ENCODE results near the gene HPS3.
"Not testable (repeated sequence)": the region's sequence is repeated elsewhere in the genome, so short reads cannot be mapped to it uniquely, and the experiment has no call there.

HPS3 gene

DNA sequence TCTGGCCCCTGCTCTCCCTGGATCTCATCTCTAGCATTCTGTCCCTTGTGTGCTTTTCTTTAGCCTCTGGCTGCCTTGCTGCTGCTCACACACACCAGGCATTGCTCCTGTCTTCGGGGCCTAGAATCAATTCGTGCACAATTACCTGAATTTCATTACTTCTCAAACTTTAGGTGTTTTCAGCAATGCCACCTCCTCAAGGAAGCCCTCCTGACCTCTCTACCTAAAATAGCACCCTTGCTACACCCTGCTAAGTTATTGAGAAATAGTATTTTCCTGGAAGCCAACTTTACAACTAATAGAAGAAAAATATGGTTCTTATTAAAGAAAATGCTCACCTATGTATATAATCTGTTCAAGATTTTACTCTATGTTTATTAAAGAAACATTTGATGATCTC is 51.7 kb downstream of the HPS3 start:
- DNase-seq, result no peak

DNA sequence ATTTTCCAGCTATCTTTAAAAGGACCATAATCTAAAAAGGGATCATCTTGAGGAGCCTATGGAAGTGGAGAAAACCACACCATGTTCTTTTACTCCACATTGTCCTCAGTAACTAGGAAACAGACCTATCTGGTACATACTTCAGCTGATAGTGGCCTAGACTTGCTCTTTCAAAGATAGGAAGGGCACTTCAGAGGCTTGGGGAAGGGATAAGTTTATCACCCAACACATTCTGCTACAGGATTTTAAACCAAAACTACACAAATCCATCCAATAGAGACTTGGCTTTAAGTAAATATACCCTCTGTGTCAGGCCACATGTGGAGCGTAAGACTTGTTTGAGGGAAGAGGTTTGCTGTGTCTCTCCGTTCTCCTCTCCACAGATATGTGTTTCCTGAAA is 56.8 kb downstream of the HPS3 start:
- DNase-seq, result no peak

- no peak for DNase-seq
These were observed 57.3 kb downstream of the HPS3 start for GRCh38 chr3:149186721-149187120.

GRCh38 chr3:149188494-149188893 is 59.1 kb downstream of the HPS3 start:
- DNase-seq, result no peak

DNA sequence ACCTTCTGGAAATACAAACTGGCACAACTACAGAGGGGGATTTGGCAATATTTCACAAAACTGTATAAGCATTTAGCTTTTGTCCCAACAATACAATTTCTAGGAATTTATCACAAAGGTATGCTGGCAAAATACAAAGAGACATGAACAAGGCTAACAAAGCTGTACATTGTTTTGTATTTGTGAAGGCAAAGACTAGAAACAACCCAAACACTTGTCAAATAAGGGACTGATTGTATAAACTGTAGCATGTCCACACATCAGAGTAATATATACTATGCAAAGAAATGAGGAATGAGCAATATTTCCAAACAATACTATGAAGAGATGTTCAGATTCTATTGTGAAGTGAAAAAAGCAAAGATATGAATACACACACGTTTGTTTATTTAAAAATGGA is 65.8 kb downstream of the HPS3 start:
- no peak for DNase-seq

- DNase-seq, result not testable (repeated sequence)
These were observed 67.6 kb downstream of the HPS3 start for GRCh38 chr3:149196805-149197592.

GRCh38 chr3:149197669-149198068 is 68.2 kb downstream of the HPS3 start:
- no peak for DNase-seq

DNA sequence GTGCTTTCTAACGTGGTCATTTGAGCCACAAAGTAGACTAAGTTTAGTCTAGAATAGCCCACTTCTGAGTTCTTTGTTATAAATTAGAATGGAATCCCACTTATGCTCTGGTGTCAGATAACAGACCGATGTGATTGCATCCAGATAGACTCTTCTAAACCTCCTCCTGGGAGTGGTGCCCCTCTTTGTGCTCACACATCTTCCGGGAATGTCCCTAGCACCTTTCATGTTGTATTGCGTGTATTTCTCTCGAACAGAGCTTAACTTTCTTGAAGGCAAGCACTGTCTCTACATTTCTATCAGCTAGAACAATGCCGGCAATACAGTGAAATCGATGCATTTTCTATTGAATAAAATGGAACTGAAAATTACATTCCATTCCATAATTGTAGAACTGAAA is 69.2 kb downstream of the HPS3 start:
- no peak for DNase-seq

DNA sequence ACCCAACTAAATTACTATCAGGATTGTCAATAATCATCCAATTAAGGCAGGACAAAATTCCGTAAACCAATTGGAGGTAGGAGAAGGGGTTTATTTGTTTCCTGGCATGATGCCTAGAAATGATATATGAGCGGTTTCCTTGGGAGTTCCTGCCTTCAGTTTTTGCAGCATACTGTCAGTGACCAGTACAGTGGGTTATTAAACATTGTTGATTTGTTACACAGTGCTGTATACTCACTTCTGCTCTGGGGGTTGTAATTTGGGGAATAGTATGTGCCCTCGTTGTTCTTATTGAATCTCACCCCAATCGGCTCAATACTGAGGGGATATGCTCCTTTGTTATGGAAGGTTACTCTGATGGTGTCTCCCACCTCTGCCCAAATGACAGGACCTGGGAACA is 70.0 kb downstream of the HPS3 start:
- no peak for DNase-seq

DNA sequence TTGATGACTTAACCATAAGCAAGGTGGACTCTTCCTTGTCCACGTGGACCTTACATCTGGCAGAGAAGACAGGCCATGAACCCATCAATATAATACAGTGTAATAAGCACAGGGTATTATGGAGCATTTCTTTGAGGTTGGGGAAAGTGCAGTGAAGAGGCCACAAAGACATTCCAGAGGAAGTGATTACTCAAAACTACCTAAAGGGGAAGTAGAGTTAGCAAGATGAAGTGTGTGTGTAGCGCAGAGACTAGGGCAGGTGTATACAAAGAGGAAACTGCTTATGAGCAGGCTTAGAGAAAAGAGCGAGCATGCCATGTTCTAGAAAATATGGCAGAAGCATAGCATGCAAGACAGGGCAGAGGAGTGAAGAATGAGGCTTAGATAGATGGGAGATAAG is 74.3 kb downstream of the HPS3 start:
- DNase-seq, result no peak

GRCh38 chr3:149204390-149204991 is 75.1 kb downstream of the HPS3 start:
- DNase-seq, result no peak

DNA sequence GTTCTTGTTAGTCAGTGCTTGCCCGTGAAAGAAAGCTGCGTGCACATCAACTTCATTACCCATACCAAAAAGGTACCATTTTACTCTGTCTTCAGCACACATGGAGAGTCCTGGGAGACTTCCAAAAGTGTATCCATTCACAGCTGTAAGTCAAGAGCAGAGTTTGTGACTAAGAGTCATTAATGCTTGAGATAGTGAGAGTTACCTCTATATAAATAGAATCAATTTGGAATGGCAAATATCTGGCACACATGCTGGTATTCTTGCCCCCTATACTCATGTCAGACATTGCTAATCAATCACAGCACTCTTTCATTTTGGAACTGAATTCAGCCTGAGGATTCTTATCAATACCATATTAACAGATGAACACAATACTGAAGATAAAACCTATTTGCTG is 78.0 kb downstream of the HPS3 start:
- no peak for DNase-seq

GRCh38 chr3:149209431-149209830 is 80.0 kb downstream of the HPS3 start:
- no peak for DNase-seq

GRCh38 chr3:149212386-149212785 is 82.9 kb downstream of the HPS3 start:
- DNase-seq, result no peak

DNA sequence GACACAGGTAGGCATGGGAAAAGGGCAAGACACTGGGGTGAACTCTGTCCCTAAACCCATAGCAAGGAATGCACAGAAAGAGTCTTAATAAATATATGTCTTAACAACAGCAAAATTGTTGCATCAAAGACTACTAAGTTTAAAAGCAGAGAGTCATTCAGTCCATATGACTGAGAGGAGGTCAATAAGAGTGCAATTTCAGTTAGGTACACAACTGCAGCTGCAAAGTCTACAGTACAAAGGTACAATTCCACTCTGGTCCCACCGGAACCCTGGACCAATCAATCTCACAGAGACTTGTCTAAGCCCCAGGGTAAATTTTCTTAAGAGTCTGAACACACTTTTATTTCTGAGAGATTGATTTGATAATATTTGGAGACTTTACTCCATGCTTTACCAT is 85.3 kb downstream of the HPS3 start:
- DNase-seq, result no peak

DNA sequence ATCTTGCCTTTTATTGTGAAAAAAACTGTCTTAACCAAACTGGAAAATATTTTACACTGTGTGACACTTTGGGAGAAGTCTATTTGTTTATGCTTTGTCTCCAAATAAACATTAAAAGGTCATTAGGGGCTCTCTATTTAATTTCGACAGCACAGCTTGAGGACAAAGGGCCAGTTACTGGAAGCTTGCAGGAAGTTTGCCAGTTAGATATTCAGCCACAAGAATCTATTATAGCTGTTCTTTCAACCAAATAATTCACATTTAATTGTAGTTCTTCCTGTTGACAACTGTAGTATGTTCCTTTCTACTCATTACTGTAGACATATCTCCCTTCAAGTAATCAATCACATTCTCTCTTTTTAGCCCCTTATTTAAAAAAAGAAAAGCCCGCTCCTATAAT is 86.1 kb downstream of the HPS3 start:
- DNase-seq, result no peak

DNA sequence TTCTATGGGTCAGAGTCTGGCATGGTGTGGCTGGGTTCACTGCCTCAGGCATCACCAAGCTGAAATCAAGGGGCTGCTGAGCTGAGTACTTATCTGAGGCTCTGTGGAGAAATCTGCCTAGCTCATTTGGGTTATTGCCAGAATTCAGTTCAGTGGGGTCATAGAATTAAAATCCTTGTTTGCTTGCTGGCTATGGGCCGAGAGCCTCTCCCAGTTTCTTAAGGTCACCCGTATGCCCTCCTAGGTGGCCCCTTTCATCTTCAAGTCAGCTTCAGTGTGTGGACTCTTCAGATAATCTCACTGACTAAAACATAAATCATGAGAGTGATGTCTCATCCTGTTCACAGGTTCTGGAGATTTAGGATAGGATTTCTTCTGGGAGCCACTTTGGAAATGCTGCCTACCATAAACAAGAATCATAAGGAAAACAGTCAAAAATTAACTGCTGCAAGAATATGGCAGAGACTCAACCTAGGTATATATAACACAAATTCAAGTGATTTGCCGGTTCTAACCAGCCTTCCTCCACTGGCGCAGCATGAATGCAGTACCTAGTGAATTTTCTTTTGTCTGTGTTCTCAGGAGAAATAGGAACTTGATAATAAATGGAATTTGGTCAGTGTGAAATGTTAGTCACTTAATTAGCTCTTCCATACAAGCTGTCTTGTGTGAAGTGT is 86.9 kb downstream of the HPS3 start:
- DNase-seq, result no peak

- no peak for DNase-seq
These were observed 87.9 kb downstream of the HPS3 start for GRCh38 chr3:149217347-149217746.

- not testable (repeated sequence) for DNase-seq
These were observed 90.1 kb downstream of the HPS3 start for GRCh38 chr3:149219380-149220121.

GRCh38 chr3:149221783-149222517 is 92.5 kb downstream of the HPS3 start, which contains the start of gene CP:
Gene CP (minus strand): TSS chr3:149221829. CDS start chr3:149221792, 37 bp downstream.
- no peak for DNase-seq

Data from right kidney (tissue), 1 donor.